SK-N-SH treated with all-trans-retinoic acid at 6 μM for 48 hours (cell line): Measurements from ENCODE around the gene NUP153.

ENCODE experiments used
- ATAC-seq: fragments of 200-7000 bp; cut with Tn5 transposase; 3 replicates; pipeline ENCODE4 v1.9.1; 2020; ENCODE audit warnings: mild to moderate bottlenecking, moderate library complexity
- ARNTL ChIP-seq: fragments of 450-650 bp; formaldehyde crosslinking; IDR thresholded peaks from 2 replicates; pipeline ENCODE4 v1.5.0; 2020; ENCODE audit warnings: low read depth, mild to moderate bottlenecking, moderate library complexity, borderline replicate concordance
- CSDC2 ChIP-seq: fragments of 250-450 bp; sonication (Bioruptor Pico); IDR thresholded peaks from 2 replicates; pipeline ENCODE4 v1.5.0; 2020; ENCODE audit warnings: mild to moderate bottlenecking, moderate library complexity
- ESRRG ChIP-seq: fragments of 250-450 bp; sonication (Bioruptor Pico); IDR thresholded peaks from 2 replicates; pipeline ENCODE4 v1.6.1; 2021; ENCODE audit warnings: mild to moderate bottlenecking
- GLIS3 ChIP-seq: fragments of 250-450 bp; sonication (Bioruptor Pico); IDR thresholded peaks from 2 replicates; pipeline ENCODE4 v1.5.0; 2020; ENCODE audit warnings: mild to moderate bottlenecking, moderate library complexity
- PPARA ChIP-seq: fragments of 250-450 bp; sonication (Bioruptor Pico); IDR thresholded peaks from 2 replicates; pipeline ENCODE4 v1.5.0; 2020; ENCODE audit warnings: mild to moderate bottlenecking, borderline replicate concordance
- RARB ChIP-seq: fragments of 250-450 bp; sonication (Bioruptor Pico); IDR thresholded peaks from 2 replicates; pipeline ENCODE4 v1.8.0; 2021; ENCODE audit warnings: mild to moderate bottlenecking, moderate library complexity
- SNAI2 ChIP-seq: fragments of 250-450 bp; sonication (Bioruptor Pico); IDR thresholded peaks from 2 replicates; pipeline ENCODE4 v1.5.0; 2020; ENCODE audit warnings: mild to moderate bottlenecking, moderate library complexity
- TCF4 ChIP-seq: fragments of 250-450 bp; sonication (Bioruptor Pico); IDR thresholded peaks from 2 replicates; pipeline ENCODE4 v1.8.0; 2021; ENCODE audit warnings: mild to moderate bottlenecking, moderate library complexity, borderline replicate concordance
- TOX ChIP-seq: fragments of 250-450 bp; sonication (Bioruptor Pico); IDR thresholded peaks from 2 replicates; pipeline ENCODE4 v1.8.0; 2021; ENCODE audit warnings: mild to moderate bottlenecking, moderate library complexity, borderline replicate concordance
- ZC3H10 ChIP-seq: fragments of 250-450 bp; sonication (Bioruptor Pico); IDR thresholded peaks from 2 replicates; pipeline ENCODE4 v1.5.1; 2021; ENCODE audit warnings: mild to moderate bottlenecking, moderate library complexity
- ZFP3 ChIP-seq: fragments of 250-450 bp; sonication (Bioruptor Pico); IDR thresholded peaks from 2 replicates; pipeline ENCODE4 v1.5.0; 2020; ENCODE audit warnings: mild to moderate bottlenecking, moderate library complexity
- ZFP30 ChIP-seq: fragments of 450-650 bp; formaldehyde crosslinking; IDR thresholded peaks from 2 replicates; pipeline ENCODE4 v1.5.0; 2022; ENCODE audit warnings: mild to moderate bottlenecking, moderate library complexity
- ZNF565 ChIP-seq: fragments of 450-650 bp; formaldehyde crosslinking; conservative IDR thresholded peaks from 2 replicates; pipeline ENCODE4 v1.5.0; 2020; ENCODE audit warnings: low read depth, mild to moderate bottlenecking, moderate library complexity
- ZNF70 ChIP-seq: fragments of 450-650 bp; formaldehyde crosslinking; IDR thresholded peaks from 2 replicates; pipeline ENCODE4 v1.5.0; 2020; ENCODE audit warnings: mild to moderate bottlenecking, moderate library complexity
- ZNF8 ChIP-seq: fragments of 450-650 bp; formaldehyde crosslinking; IDR thresholded peaks from 2 replicates; pipeline ENCODE4 v1.5.0; 2020; ENCODE audit warnings: mild to moderate bottlenecking, moderate library complexity
- TF ChIP-seq, protein P1 (sequence below): fragments of 250-450 bp; sonication (Bioruptor Pico); IDR thresholded peaks from 2 replicates; pipeline ENCODE4 v1.5.1; 2020; ENCODE audit warnings: low read depth, mild to moderate bottlenecking, moderate library complexity
- TF ChIP-seq, protein P2 (sequence below): fragments of 250-450 bp; sonication (Bioruptor Pico); IDR thresholded peaks from 2 replicates; pipeline ENCODE4 v1.8.0; 2021; ENCODE audit warnings: low read depth, mild to moderate bottlenecking, moderate library complexity, borderline replicate concordance
- TF ChIP-seq, protein P3 (sequence below): fragments of 250-450 bp; sonication (Bioruptor Pico); IDR thresholded peaks from 2 replicates; pipeline ENCODE4 v1.5.0; 2020; ENCODE audit warnings: mild to moderate bottlenecking, moderate library complexity
- TF ChIP-seq, protein P4 (sequence below): fragments of 250-450 bp; sonication (Bioruptor Pico); IDR thresholded peaks from 2 replicates; pipeline ENCODE4 v1.8.0; 2020; ENCODE audit warnings: mild to moderate bottlenecking, moderate library complexity, borderline replicate concordance

NUP153 gene

DNA sequence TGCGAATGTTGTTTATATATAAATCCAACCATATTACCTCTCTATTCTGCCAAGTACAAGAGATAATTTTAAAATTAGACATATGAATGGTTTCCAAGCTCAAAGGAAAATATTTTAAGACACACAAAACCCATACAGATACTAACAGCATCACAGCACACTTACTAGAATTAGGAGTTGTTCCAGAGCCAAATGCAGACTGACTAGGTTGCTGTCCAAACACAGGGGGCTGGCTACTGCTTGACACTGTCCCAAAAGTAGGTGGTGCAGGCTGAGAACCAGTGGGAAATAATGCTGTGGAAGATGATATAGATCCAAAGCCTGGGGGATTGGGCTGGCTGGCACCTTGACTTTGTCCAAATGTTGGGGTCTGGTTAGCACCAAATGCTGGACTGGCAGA lies 82.3 kb downstream of the NUP153 start:
- TF ChIP-seq, protein P1, sequence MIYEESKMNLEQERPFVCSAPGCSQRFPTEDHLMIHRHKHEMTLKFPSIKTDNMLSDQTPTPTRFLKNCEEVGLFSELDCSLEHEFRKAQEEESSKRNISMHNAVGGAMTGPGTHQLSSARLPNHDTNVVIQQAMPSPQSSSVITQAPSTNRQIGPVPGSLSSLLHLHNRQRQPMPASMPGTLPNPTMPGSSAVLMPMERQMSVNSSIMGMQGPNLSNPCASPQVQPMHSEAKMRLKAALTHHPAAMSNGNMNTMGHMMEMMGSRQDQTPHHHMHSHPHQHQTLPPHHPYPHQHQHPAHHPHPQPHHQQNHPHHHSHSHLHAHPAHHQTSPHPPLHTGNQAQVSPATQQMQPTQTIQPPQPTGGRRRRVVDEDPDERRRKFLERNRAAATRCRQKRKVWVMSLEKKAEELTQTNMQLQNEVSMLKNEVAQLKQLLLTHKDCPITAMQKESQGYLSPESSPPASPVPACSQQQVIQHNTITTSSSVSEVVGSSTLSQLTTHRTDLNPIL (CRISPR knock-in tag): no peak
- no peak for TF ChIP-seq GLIS3 (CRISPR knock-in tag)
- no peak for TF ChIP-seq CSDC2 (CRISPR knock-in tag)
- TF ChIP-seq ZFP30: no peak
- TF ChIP-seq, protein P2, sequence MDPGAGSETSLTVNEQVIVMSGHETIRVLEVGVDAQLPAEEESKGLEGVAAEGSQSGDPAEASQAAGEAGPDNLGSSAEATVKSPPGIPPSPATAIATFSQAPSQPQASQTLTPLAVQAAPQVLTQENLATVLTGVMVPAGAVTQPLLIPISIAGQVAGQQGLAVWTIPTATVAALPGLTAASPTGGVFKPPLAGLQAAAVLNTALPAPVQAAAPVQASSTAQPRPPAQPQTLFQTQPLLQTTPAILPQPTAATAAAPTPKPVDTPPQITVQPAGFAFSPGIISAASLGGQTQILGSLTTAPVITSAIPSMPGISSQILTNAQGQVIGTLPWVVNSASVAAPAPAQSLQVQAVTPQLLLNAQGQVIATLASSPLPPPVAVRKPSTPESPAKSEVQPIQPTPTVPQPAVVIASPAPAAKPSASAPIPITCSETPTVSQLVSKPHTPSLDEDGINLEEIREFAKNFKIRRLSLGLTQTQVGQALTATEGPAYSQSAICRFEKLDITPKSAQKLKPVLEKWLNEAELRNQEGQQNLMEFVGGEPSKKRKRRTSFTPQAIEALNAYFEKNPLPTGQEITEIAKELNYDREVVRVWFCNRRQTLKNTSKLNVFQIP (CRISPR knock-in tag): no peak
- TF ChIP-seq SNAI2: no peak
- TF ChIP-seq ZNF8: no peak
- TF ChIP-seq, protein P3, sequence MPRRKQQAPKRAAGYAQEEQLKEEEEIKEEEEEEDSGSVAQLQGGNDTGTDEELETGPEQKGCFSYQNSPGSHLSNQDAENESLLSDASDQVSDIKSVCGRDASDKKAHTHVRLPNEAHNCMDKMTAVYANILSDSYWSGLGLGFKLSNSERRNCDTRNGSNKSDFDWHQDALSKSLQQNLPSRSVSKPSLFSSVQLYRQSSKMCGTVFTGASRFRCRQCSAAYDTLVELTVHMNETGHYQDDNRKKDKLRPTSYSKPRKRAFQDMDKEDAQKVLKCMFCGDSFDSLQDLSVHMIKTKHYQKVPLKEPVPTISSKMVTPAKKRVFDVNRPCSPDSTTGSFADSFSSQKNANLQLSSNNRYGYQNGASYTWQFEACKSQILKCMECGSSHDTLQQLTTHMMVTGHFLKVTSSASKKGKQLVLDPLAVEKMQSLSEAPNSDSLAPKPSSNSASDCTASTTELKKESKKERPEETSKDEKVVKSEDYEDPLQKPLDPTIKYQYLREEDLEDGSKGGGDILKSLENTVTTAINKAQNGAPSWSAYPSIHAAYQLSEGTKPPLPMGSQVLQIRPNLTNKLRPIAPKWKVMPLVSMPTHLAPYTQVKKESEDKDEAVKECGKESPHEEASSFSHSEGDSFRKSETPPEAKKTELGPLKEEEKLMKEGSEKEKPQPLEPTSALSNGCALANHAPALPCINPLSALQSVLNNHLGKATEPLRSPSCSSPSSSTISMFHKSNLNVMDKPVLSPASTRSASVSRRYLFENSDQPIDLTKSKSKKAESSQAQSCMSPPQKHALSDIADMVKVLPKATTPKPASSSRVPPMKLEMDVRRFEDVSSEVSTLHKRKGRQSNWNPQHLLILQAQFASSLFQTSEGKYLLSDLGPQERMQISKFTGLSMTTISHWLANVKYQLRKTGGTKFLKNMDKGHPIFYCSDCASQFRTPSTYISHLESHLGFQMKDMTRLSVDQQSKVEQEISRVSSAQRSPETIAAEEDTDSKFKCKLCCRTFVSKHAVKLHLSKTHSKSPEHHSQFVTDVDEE (CRISPR knock-in tag): no peak
- TF ChIP-seq TCF4 (CRISPR knock-in tag): no peak
- no peak for TF ChIP-seq ARNTL (CRISPR knock-in tag)
- TF ChIP-seq ZNF565: no peak
- TF ChIP-seq ZFP3 (CRISPR knock-in tag): no peak
- no peak for TF ChIP-seq ZC3H10 (CRISPR knock-in tag)
- no peak for ATAC-seq

- ATAC-seq: no peak; the same call in 2 of the 3 replicates
- TF ChIP-seq ZNF565 (no peak), ARNTL (CRISPR knock-in tag) (no peak), PPARA (CRISPR knock-in tag) (no peak), TOX (CRISPR knock-in tag) (no peak), RARB (no peak), GLIS3 (CRISPR knock-in tag) (no peak), TCF4 (CRISPR knock-in tag) (no peak), ZC3H10 (CRISPR knock-in tag) (no peak), ZNF70 (no peak), ESRRG (no peak), SNAI2 (no peak)
- TF ChIP-seq, protein P3 (CRISPR knock-in tag): no peak
- TF ChIP-seq, protein P4, sequence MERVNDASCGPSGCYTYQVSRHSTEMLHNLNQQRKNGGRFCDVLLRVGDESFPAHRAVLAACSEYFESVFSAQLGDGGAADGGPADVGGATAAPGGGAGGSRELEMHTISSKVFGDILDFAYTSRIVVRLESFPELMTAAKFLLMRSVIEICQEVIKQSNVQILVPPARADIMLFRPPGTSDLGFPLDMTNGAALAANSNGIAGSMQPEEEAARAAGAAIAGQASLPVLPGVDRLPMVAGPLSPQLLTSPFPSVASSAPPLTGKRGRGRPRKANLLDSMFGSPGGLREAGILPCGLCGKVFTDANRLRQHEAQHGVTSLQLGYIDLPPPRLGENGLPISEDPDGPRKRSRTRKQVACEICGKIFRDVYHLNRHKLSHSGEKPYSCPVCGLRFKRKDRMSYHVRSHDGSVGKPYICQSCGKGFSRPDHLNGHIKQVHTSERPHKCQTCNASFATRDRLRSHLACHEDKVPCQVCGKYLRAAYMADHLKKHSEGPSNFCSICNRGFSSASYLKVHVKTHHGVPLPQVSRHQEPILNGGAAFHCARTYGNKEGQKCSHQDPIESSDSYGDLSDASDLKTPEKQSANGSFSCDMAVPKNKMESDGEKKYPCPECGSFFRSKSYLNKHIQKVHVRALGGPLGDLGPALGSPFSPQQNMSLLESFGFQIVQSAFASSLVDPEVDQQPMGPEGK (CRISPR knock-in tag): no peak
- TF ChIP-seq, protein P2 (CRISPR knock-in tag): no peak
Observed at GRCh38 chr6:17622144-17622543, 84.6 kb downstream of the NUP153 start.
